Upper lobe of left lung (tissue), 4 donors: ENCODE measurements around the gene PXDN.

Experiments used
- CTCF ChIP-seq, 6 experiments: fragments of 450-650 bp in 4 of 6; fragments of 200-600 bp in 2 of 6; sonication (generic) in 2 of 6; IDR thresholded peaks; one replicate each; pipeline ENCODE4 v1.5.1; 2016 to 2019; ENCODE audit warnings: antibody characterized with exemption in 6 of 6
- POLR2A ChIP-seq, 4 donors: fragments of 450-650 bp; IDR thresholded peaks; one replicate each; pipeline ENCODE4 v1.5.1; 2016 to 2017; ENCODE audit warnings: antibody characterized with exemption in 4 of 4, mild to moderate bottlenecking in 2 of 4

- TF ChIP-seq CTCF (IDR thresholded peaks at IDR 0.05) (no peak), POLR2A (IDR thresholded peaks at IDR 0.05) (no peak)
Measured at GRCh38 chr2:1595274-1595673, 149.0 kb downstream of the PXDN start.
